ENCODE results near the gene ANKIB1.

Gene ANKIB1

DNA sequence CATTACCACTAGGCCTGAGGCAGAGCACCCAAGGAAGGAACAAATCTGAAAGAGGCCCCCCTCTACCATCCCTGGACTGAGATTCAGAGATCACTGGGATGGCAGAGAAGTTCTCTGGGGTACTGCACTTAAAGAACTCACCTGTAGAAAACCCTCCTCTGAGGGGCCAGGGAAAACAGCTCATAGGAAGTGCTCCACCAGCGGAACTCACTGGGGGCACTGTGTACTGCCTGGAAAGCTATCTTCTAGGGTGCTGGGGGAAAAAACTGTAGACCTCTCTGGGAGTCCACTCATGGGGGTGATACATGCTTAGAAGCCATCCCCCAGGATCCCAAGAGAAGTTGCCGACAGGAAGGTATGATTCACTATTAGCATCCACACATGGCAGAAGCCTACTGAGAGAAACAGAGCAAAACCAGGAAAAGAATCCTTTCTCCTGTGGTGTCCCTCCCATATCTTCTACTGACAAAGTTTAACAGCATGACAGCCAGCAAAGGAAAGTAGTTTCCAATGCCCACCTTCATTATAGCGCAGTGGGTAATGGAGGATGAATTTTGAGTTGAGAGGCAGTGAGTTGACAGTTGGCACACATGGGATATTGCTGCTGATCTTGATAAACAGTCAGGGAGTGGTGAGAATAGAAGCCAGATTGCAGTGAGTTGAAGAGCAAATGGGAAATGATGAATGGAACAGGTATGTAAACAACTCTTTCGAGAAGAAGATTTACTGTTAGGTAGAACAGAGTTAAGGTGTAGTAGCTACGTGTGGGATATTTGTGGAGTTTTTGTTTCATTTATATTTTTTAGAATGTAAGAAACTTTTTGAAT is 20.9 kb downstream of the ANKIB1 start:
- DNase-seq (ENCODE audit: low read depth in 2 of 2): no peak

DNA sequence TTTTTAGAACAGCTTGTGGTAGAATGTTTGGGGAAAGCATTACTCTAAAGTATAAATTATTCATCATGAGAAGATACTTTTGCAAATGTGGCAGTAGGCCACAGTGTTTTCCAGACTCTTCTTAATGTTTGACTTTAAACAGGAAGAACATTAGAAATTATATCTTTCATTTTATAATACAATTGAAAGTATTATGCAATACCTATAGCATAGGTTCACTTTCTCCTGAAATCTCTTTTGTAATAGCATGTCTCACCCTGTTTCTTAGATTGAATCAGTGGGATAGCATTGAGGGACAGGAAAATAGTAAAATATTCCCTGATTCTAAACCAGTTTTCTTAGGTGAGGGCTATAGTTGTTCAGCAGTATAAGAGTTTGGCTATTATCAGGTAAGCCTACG is 23.1 kb downstream of the ANKIB1 start:
- no peak for DNase-seq (ENCODE audit: low read depth in 2 of 2)

DNA sequence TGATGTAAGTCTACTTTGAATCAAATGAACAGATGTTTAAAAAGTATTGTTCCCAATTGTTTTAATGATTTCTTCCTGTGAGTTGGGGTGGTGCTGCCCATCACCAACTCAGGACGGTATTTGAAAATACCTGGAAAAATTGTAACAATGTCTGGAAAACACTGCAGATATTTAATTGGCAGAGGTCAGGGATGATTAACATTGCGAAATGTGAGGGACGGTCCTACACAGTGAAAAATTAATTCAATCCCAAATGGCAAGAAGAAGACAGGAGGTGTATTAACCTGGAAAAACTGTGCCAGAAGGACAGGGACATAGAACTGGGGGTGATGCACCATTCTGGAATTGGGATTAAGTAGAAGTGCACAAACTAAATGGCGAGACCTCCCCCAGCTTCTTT is 29.6 kb downstream of the ANKIB1 start:
- DNase-seq (ENCODE audit: low read depth in 2 of 2): no peak

DNA sequence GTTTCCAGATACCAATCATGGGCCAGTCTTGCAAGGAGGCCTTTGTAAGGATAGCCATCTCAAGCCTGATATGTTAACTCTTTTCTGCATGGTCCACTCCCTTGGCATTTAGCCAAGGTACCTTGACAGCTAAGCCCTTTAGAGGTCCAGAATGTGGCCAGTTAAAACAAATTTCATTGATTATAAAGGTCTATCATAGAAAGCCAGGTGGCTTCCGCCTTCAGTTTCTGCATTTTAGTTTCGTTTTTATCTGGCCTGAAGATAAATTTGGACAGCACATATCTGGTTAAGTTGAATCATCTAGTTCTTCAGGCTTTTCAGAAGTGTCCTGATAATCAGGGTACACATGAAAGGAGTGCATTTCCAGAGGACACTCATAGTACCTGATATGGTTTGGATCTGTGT is 30.7 kb downstream of the ANKIB1 start:
- no peak for DNase-seq (ENCODE audit: low read depth in 2 of 2)

DNA sequence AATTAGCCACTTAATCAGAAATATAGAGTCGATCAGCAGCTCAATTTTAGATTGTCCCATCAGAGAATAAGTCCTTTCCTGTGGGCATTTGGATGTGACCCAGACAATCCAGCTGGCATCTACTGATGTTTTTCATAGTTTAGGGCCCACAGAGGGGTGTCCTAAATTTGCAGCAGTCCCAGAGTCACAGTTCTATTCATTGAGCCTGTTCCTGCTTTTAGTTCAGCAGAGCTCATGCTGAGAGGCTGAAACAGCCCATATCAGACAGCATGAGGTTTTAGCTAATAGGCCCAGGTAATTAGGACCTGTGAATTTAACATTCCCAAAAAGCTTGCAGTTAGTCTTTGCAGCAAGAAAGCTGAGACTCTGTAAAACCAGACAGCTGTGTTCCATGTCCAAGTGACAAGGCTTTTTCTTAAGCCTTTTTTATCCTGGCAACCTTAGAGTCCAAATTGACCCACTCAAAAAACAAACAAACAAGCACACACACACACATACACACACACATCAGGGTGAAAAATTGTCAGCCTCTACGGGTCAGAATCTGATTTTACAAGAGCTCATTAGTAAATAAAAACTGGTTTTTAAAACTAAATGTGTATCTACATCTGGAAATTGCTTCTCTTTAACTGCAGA is 33.7 kb downstream of the ANKIB1 start:
- DNase-seq (ENCODE audit: low read depth in 2 of 2): no peak

DNA sequence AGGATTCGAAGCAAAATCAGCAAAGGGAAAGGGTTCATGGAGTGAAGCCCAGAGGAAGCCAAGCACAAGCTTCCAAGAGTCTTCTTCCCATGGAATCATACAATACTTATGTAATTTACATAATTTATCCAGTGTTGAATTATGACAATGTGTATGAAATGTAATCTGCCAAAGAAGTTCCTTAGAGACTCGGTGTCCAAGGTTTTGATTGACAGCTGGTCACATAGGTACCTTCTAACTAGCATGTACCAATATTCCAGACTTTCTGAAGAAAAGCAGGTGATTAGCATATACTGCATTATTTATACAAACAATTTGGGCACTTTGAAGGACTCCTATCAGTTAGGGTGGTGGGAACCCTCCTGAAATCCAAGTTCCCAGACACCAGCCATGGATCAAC is 35.3 kb downstream of the ANKIB1 start:
- DNase-seq (ENCODE audit: low read depth in 2 of 2): no peak

DNA sequence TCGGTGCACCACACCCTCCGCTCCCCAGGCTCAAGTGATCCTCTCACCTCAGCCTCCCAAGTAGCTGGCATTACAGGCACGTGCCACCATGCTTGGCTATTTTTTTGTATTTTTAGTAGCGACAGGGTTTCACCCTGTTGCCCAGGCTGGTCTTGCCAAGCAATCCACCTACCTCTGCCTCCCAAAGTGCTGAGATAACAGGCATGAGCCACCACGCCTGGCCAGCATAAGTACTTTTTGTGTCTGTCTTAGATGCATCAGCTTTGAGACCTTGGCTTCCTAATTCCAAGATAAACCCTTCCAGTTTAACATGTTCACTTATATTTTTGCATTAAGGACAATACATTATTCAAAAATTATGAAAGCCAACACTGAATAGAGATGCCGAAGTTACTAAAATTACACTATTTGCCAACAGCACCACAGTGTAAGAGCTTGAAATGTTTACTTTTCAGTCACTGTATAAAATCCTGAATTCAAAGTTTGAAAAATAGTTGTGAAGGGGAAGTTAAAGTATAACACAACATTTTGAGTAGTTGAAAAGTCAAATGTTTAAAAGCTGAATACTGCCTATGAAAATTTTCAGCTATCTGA is 36.5 kb downstream of the ANKIB1 start:
- DNase-seq (ENCODE audit: low read depth in 2 of 2): no peak

DNA sequence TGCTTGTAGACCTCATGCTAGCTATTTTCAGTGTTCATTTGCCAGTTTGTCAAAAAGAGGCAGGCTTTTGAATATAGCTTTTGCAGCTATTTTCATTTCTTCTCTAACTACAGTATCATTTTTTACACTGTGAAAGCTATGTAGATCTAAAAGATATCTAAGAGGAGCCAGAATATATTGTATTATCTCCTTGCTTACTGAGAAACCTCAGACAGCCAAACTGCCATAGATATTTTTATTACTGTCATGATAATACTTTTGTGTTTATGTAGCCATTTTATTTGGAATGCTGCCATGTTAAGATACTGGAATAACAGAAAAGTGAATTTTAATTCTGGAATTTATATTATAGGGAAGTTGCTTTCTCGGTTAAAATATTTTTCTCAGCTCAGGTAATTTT is 37.2 kb downstream of the ANKIB1 start:
- DNase-seq (ENCODE audit: low read depth in 2 of 2): no peak

DNA sequence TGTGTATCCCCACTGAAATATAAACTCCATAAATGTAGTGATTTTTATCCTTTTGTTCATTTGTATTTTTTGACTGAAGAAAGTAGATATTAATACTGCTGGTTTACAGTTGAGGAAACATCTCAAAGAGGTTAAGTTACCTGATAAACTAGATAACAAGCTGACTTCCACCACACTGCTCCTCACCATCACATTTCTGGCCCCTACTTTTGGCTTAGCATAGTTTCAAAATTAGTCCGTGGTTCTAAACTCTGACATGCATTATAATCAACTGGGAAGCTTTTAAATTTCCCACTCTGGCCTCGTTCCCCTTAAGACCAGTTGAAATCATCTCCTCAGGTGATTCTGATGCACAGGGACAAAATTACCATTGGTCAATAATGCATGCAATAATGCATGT is 43.5 kb downstream of the ANKIB1 start:
- DNase-seq (ENCODE audit: low read depth in 2 of 2): no peak

DNA sequence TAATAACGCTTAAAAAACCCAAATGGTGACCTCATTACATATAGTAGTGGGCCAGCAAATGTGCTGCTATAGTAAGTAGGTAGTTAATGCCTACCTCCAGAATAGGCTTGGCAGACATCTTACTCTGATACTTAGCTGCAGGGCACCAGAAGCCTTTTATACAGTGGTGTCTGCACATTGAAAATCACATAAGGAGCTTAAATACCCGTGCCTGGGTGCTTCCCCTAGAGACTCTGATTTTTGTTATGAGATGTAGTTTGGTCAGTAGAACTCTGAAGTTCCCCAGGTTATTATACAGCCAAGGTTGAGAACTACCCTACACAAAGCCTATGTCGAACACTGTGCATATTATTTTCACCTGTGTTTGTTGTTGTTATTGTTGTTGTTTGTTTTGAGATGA is 47.2 kb downstream of the ANKIB1 start:
- no peak for DNase-seq (ENCODE audit: low read depth in 2 of 2)

DNA sequence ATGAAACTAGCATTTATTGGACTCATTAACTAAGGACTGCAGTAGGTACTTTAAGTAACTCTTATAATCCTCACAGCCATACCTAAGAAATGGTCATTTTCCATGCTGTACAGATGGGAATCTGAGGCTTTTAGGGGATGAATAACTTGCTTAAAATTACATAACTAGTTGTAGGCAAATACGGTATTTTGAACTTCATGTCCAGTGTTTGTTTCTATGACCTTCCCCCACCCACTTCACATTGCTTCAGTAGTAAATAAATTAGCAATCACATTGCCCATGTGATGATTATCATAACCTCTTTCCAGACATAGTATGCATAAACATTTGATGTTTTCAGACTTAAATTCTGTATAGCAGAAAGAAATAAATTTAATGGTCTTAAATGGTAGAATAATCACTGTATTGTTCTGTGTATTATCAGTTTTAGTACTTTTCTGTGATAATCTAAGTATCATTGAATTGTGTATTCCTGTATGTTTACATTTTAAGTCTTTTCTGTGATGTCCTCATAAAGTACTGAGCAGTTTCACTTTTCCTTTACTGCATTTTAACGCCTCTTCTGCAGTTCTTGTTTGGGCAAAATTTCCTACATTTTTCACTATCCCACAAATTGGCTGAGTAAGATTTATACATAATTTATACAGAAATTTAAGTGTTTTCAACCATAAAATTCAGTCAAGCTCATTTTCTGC is 48.3 kb downstream of the ANKIB1 start:
- DNase-seq (ENCODE audit: low read depth in 2 of 2): no peak

DNA sequence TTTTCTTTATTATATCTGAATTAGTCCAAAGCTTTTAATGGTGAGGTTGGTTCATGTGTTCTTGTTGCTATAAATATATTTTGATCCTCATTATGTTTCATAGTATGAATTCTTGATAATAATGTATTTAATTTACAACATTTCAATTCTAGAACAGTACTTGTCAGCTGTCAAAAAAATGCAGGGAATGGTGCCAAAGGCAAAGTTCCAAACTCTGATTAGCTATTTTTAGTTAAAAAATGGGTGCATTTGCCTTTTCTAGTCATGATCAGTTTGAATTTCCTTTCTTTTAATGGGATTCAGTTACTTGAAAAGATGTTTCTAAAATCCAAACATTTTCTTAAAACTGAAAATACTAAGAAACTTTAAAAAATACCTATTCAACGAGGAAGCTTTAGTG is 49.6 kb downstream of the ANKIB1 start:
- DNase-seq (ENCODE audit: low read depth in 2 of 2): no peak

DNA sequence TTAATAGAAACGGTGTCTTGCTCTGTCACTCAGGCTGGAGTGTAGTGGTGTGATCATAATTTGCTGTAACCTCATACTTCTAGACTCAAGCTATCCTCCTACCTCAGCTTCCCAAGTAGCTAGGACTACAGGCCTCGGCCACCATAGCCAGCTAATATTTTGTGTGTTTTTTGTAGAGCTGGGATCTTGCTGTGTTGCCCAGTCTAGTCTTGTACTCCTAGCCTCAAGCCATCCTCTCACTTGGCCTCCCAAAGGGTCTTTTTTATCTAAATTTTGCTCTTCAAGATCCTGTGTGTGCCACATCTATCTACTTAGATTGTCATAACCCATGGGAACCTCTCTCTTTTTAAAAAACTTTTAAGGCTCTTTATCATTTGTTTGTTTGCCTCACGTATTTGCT is 50.5 kb downstream of the ANKIB1 start:
- no peak for DNase-seq (ENCODE audit: low read depth in 2 of 2)

DNA sequence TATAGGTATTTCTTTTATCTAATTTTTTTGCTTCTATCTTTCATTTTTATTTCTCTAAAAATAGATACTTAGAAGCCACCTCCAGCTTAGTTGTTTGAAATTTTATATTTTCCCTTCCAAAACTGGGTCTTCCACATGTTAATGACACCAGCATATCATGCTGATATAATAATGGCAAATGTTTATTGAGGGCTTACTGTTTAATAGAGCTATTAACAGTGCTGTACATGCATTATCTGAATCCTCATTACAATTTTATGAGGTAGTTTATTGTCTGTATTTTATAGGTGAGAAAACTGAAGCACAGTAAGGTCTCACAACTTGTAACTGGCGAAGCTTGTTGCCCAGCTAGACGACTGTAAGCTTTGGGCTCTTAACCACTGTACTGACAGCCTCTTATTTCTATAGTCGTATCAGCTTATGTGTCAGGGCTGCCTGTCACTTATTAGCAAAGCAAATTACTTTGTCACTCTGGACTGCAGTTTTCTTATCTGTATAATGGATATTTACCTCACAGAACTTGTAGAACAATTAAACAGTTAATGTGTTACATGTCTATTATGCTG is 51.2 kb downstream of the ANKIB1 start:
- DNase-seq (ENCODE audit: low read depth in 2 of 2): no peak

DNA sequence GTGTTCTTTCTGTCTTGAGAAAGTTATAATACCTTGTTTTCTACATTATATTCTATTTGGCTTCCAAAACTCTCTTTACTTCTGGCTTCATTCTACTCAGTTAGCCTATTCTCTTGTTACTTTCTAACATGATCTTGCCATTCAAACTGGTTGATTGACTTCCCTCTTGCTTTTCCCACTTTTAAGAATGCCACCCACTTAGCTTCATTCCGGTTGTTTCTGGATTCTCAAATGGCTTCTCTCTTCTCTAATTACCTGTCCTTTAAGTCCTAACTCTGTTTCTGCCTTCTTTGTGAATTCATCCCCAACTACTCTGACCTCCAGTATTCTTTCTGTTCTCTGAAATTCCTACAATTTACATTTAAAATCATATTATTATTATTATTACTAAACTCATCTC is 52.0 kb downstream of the ANKIB1 start:
- no peak for DNase-seq (ENCODE audit: low read depth in 2 of 2)

DNA sequence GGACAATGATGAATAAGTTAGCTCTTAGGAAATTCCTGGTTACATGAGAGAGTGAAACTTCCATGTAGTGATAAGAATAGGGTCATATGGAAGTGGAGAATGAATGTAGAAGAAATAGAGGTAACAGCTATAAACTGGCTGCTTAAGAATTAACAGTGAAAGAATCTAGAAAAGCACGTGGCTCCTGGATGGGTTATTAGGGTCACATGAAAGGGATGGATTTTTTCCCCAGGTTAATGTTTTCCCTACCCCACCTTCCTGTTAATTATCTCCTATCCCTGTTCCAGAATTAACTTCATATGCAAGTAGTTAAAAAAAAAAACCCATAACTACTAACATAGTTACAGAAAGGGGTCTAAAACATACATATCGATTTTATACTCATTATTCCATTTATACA is 58.0 kb downstream of the ANKIB1 start:
- no peak for DNase-seq (ENCODE audit: low read depth in 2 of 2)

DNA sequence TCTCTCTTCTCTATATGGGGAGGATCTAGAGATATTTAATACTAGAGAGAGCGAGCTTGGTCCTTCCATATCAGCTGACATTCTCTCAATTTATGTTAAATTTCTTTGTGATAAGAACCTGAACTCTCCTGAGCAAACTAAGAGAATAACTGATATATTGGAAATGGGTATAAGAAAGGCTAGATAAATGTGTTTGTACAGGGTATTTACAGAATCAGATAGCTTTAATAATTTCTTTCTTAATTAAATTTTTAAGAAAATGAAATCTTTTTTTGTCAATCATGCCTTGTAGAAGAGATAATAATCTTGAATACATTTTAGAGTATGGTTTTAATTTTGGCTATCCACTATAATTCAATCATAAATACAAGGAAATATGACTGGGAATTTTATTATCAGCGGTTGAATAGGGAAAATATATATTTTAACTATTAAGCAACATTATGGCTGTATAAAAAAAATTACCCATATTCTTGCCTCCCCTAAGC is 58.7 kb downstream of the ANKIB1 start:
- no peak for DNase-seq (ENCODE audit: low read depth in 2 of 2)

DNA sequence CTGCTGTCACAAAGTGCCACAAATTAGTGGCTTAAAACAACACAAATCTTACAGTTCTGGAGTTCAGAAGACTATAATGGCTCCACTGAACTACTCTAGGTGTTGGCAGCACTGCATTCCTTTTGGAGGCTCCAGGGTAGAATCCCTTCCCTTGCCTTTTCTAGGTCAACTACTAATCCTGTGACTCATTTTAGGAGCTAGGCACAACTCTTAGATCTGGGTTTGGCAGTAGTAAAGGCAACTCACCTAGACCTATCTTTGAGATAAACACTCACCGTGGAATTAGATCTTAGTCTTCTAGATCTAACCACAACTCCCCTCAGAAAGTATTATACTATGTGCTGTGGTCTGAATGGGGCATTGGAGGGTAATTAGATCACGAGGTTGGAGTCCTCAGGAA is 60.4 kb downstream of the ANKIB1 start:
- DNase-seq (ENCODE audit: low read depth in 2 of 2): no peak

DNA sequence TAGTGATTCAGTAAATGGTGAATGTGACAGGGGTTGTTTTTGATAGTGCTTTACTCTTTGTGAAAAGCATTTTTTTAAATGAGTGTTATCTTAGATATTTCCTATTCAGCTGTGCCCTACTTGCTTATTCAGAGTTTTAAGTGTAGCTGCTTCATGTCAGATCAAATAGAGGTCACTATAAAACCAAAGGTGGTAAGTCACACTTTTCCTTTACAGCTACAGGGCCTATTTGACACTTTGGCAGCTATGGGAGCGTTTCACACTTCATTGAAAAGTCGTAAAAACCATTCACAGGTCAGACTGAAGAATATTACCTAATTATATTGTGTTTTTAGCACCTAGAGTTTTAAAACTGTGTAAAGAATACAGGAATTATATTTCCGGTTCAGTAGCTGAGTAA is 67.3 kb downstream of the ANKIB1 start:
- DNase-seq (ENCODE audit: low read depth in 2 of 2): no peak

DNA sequence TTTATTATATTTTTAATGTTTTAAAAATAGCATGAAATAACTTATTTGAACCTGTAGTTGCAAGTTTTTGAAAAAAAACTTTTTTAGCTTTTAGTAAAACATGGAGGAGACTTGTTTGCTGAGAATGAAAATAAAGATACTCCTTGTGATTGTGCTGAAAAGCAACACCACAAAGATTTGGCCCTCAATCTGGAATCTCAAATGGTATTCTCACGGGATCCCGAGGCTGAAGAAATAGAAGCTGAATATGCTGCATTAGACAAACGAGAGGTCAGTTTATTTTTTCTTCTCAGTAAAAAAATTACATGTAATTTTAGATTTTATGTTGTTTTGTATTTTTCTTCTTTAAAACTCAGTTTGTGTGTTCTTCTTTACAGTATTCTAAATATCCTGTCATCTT is 73.5 kb downstream of the ANKIB1 start:
- DNase-seq (ENCODE audit: low read depth in 2 of 2): no peak

DNA sequence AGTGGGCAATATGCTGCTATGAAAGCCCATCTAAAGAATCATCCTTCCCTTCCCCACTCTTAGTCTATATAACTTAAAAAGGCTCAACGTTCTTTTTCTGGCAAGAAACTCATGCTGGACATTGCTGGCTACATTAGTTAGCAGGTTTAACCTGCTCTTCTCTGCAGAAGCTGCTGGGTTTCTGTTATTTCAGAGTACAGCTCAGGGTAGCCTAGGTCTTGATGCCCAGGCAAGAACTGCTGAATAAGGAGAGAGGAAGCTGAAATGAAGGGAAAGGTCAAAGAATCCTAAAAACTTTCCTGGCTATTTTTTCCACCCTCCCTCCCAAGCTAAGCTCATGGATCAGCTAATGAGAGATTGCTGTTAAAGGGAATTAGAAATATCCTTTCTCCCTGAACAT is 79.4 kb downstream of the ANKIB1 start:
- DNase-seq (ENCODE audit: low read depth in 2 of 2): no peak

DNA sequence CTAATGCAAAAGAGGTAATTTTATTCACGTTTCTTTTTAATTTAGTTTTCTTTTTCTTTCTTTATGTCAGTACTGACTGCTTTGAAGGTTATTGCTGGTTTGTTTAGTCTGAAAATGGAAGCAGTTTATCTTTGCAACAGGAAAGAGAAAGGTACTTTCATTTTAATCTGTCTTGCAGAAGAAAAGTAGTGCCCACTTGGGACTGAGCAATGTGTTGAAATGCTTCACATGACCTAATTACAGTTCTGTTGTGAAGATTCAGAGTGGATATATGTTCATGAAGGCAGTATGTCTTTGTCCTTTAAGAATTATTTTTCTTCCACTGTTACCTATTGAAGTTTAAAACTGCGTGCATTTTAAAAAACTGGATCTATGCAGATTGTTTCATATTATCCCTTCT is 80.1 kb downstream of the ANKIB1 start:
- DNase-seq (ENCODE audit: low read depth in 2 of 2): no peak
